Measurements from ENCODE around the gene SLC9A9.
"Not testable (repeated sequence)": the region's sequence is repeated elsewhere in the genome, so short reads cannot be mapped to it uniquely, and the experiment has no call there.

The SLC9A9 gene

GRCh38 chr3:143695333-143695732 lies 152.9 kb downstream of the SLC9A9 start:
- DNase-seq (ENCODE audit: low read depth in 3 of 3) = not testable (repeated sequence)

DNA sequence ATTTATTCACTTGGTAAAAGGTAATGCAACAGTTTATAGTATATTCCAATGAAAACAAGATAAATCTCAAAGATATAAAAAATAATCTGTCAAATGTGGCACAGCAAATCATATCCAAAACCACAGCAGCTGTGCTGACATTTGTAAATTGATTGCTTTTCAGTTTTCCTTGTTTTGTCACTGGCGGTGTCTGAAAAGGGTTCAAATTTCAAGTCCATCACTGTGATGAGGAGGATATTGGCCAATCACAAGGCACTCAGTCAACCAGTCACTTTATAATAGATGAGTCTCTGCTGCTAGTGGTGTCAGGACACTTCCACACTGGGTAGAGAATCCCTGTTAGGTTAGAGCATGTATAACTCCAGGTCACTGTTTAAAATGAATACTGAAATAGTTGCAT lies 154.8 kb downstream of the SLC9A9 start:
- DNase-seq (ENCODE audit: low read depth in 3 of 3) = no peak

- DNase-seq (ENCODE audit: low read depth in 3 of 3) = no peak
Observed at GRCh38 chr3:143686638-143687197, 161.6 kb downstream of the SLC9A9 start.

DNA sequence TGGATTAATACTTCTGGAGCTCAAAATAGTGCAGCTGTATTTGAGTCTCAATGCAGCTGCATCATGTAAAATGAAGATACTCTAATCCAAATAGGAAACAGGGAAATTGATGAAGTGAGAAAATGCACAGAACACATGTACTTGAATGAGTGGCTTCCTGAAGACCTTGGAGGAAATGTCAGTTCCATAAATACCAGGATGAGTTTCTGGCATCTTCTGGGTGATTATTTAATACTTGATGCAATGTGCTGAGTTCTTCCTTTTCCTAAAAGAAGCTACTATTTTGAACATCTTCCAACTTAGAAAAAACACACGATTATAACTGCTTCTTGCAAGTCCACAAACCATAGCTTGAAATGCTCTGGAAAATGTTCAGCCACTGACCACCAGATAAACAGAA lies 162.8 kb downstream of the SLC9A9 start:
- no peak for DNase-seq (ENCODE audit: low read depth in 3 of 3)

GRCh38 chr3:143677430-143677829 lies 170.8 kb downstream of the SLC9A9 start:
- DNase-seq (ENCODE audit: low read depth in 3 of 3) = no peak

DNA sequence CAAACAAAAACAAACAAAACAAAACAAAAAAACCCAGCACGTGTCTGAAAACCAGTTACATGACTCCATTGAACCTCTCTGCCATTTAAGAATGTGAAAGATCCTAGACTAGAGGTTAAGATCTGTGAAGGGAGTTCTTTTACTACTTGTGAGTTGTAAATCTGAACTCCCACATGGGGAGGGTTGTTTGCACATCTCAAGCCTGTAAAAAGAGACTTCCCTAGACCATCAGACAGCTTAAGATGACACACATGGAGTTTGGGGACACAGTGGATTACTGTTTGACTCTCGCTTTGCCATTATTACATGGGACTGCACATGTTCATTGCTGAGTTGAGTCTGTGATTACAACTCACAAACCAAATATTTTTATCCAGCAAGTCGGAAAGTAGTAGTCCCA lies 171.5 kb downstream of the SLC9A9 start:
- no peak for DNase-seq (ENCODE audit: low read depth in 3 of 3)

DNA sequence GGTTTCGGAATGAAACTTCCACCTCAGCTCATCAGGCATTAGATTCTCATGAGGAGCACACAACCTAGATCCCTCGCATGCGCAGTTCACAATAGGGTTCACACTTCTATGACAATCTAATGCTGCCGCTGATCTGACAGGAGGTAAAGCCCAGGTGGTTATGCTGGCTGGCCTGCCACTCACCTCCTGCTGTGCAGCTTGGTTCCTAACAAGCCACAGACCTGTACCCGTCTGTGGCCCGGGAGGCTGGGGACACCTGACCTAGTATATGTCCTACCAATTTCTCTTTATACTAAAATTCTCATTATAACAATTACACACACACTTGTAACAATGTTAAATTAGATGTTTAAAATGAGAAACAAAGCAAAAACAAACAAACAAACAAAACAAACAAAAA lies 172.2 kb downstream of the SLC9A9 start:
- DNase-seq (ENCODE audit: low read depth in 3 of 3) = no peak

- DNase-seq (ENCODE audit: low read depth in 3 of 3) = peak; percentile 62 to 75 (median 69)
Observed at GRCh38 chr3:143674100-143674968, 173.9 kb downstream of the SLC9A9 start.

DNA sequence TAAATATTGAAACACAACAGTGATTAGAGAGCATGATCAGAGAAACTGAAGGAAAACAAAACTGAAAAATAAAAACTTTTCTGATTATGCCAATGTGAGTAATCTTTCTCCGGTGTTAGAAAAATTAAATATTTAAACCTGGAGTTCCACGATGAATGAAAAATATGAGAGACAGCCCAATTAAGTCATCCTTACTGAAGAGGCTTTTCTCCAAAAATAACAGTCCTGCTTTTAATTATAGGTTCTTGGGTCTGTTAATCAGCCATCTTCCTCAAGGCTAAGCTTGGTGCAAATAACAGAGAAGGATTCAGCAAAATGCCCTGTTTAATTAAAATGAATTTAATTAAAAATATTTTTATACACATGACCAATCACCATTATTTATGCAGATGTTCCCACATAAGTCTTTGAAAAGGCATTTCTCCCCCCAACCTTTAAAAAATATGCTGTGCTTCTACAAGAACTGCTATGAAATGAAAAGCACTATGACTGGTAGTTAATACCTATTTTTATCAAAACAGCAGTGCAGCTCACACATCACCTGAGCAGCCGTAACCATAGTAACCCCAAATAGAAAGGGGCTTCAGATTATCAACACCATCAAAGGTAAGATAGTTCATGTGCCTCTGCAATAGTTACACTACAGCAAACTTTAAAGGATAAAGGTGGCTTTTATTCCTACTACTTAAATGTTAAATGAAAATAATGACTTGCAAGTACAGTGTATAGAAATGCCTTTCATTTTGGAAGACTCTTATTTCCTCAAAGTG lies 175.7 kb downstream of the SLC9A9 start:
- no peak for DNase-seq (ENCODE audit: low read depth in 3 of 3)

DNA sequence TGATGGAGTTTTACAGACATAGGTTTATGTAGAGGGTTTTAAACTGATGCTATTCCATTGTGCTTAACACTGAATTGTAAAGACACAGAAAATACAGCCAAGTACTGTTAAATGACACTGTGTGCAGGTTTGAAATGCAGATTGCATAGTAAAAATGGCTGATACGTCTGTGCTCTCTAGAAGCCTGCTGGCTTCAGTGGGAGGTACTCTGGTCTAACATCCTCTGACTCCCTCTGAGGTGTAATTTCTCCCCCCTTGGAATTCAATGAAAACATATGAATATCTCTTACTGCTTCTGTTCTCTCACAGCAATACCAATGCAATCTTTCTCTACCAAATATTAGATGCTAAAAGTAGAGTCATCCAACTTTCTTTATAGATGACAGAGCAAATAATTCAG lies 176.6 kb downstream of the SLC9A9 start:
- no peak for DNase-seq (ENCODE audit: low read depth in 3 of 3)

- DNase-seq (ENCODE audit: low read depth in 3 of 3) = no peak
Observed at GRCh38 chr3:143668924-143669790, 179.1 kb downstream of the SLC9A9 start.

DNA sequence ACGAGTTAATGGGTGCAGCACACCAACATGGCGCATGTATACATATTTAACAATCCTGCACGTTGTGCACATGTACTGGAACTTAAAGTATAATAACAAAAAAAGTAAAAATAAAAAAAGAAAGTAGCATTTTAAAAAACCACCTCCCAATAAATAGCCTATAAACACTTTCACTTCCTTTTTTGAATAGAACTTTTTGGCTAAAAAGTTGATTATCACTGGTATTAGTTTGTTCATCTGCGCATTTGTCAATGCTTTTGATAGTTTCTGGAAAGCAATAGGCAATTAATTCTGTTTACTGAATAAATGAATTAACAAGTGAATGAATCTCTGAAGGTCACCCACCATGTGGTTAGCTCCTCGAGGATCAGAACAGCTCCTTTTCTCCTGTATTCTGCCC lies 179.9 kb downstream of the SLC9A9 start:
- DNase-seq (ENCODE audit: low read depth in 3 of 3) = no peak

GRCh38 chr3:143661677-143662076 lies 186.6 kb downstream of the SLC9A9 start:
- DNase-seq (ENCODE audit: low read depth in 3 of 3) = no peak

GRCh38 chr3:143658861-143659260 lies 189.4 kb downstream of the SLC9A9 start:
- DNase-seq (ENCODE audit: low read depth in 3 of 3) = no peak

- DNase-seq (ENCODE audit: low read depth in 3 of 3) = no peak
Observed at GRCh38 chr3:143658116-143658515, 190.2 kb downstream of the SLC9A9 start.

- DNase-seq (ENCODE audit: low read depth in 3 of 3) = no peak
Observed at GRCh38 chr3:143657391-143657790, 190.9 kb downstream of the SLC9A9 start.

DNA sequence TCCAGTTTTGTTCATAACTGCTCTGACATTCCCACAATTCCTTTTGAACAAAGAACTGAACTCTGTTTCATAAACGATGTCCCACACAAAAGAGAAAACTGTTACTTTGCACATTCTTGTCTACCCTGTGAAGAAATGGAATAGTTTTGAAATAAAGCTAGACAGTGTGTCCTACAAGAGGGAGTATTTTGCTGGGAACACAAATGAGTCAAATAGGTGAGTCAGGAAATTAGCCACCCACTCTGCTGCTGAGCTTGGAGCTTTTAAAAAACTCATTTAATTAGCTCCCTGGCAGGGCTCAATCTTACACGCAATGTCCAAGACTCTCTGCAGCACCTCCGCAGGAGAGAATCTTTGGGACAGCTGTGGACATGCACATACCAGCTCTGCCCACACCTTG lies 193.4 kb downstream of the SLC9A9 start:
- DNase-seq (ENCODE audit: low read depth in 3 of 3) = no peak

DNA sequence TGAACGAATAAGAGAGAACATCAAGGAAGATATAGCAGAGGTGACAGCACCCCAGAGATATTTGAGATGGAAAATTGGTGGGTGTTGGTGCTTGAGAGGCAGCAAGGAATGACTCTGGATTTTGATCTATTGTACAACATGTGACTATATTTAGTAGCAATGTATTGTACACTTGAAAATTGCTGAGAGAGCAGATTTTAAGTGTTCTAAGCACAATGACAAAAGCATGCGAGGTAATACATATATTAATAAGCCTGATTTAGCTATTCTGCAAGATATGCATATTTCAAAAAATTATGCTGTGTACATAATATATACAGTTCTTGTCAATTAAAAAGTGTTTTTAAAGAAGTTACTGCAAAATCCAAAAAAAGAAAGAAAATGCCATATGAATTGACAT lies 194.3 kb downstream of the SLC9A9 start:
- DNase-seq (ENCODE audit: low read depth in 3 of 3) = no peak

DNA sequence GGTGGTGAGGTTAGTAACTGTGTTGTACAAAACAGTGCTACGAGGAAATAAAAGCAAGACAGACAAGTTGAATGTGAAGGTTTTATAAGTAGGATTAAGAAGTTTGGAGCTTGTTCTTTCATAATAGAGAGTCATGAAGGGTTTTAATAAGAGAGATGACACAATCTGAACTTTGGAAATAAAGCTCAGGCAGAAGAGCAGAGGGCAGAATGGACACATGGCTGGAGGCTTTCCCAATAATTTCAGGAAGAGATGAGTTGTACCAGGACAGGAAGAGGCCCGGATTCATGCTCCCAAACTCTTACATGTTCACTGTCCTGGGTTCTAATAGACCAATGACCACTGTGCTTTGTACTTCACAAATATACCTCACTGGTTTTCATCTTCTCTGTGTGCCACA lies 194.8 kb downstream of the SLC9A9 start:
- DNase-seq (ENCODE audit: low read depth in 3 of 3) = no peak

- DNase-seq (ENCODE audit: low read depth in 3 of 3) = no peak
Observed at GRCh38 chr3:143652118-143652517, 196.2 kb downstream of the SLC9A9 start.

- no peak for DNase-seq (ENCODE audit: low read depth in 3 of 3)
Observed at GRCh38 chr3:143650827-143651226, 197.4 kb downstream of the SLC9A9 start.

GRCh38 chr3:143650120-143650519 lies 198.1 kb downstream of the SLC9A9 start:
- DNase-seq (ENCODE audit: low read depth in 3 of 3) = no peak

All from stimulated activated CD4-positive, alpha-beta T cell treated with anti-CD3 and anti-CD28 coated beads, TNF-alpha, amount 100 ng/mL, for 48 hours (primary cell).